BE2C (cell line): Measurements from ENCODE around the gene SERPINI1.

ENCODE experiments used
- DNase-seq: peaks from one replicate; pipeline ENCODE4 v3.0.0-alpha.2; 2020
- H3K27me3 ChIP-seq: fragments of 250-450 bp; sonication (Bioruptor Pico); 2 replicates; pipeline ENCODE4 v1.5.1; 2020; ENCODE audit warnings: mild to moderate bottlenecking
- H3K36me3 ChIP-seq: fragments of 250-450 bp; sonication (Bioruptor Pico); 2 replicates; pipeline ENCODE4 v1.5.1; 2020; ENCODE audit warnings: mild to moderate bottlenecking
- H3K4me1 ChIP-seq: fragments of 250-450 bp; sonication (Bioruptor Pico); 2 replicates; pipeline ENCODE4 v1.5.1; 2020
- H3K4me3 ChIP-seq: 2 replicates; pipeline ENCODE4 v1.5.1; 2011; ENCODE audit warnings: low read depth, low read length
- H3K9me3 ChIP-seq: fragments of 250-450 bp; sonication (Bioruptor Pico); 2 replicates; pipeline ENCODE4 v1.5.1; 2020
- TF ChIP-seq, protein P1 (sequence below): IDR thresholded peaks from 2 replicates; pipeline ENCODE4 v1.5.1; 2012; ENCODE audit warnings: mild to moderate bottlenecking, low read depth, low read length

SERPINI1 gene

GRCh38 chr3:167783781-167784180 lies 48.3 kb downstream of the SERPINI1 start:
- TF ChIP-seq, protein P1, sequence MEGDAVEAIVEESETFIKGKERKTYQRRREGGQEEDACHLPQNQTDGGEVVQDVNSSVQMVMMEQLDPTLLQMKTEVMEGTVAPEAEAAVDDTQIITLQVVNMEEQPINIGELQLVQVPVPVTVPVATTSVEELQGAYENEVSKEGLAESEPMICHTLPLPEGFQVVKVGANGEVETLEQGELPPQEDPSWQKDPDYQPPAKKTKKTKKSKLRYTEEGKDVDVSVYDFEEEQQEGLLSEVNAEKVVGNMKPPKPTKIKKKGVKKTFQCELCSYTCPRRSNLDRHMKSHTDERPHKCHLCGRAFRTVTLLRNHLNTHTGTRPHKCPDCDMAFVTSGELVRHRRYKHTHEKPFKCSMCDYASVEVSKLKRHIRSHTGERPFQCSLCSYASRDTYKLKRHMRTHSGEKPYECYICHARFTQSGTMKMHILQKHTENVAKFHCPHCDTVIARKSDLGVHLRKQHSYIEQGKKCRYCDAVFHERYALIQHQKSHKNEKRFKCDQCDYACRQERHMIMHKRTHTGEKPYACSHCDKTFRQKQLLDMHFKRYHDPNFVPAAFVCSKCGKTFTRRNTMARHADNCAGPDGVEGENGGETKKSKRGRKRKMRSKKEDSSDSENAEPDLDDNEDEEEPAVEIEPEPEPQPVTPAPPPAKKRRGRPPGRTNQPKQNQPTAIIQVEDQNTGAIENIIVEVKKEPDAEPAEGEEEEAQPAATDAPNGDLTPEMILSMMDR = no peak
- DNase-seq = no peak
- no peaks in the 10 kb centered on the region for H3K36me3 ChIP-seq
- H3K4me3 ChIP-seq = no peak overlapping the region
- no peaks in the 10 kb centered on the region for H3K27me3 ChIP-seq
- H3K9me3 ChIP-seq = no peaks in the 10 kb centered on the region
- no peaks in the 10 kb centered on the region for H3K4me1 ChIP-seq

- no peak for DNase-seq
- H3K27me3 ChIP-seq = no peaks in the 10 kb centered on the region
- TF ChIP-seq, protein P1 = no peak
- H3K36me3 ChIP-seq = no peaks in the 10 kb centered on the region
- H3K9me3 ChIP-seq = no peaks in the 10 kb centered on the region
- H3K4me1 ChIP-seq = no peaks in the 10 kb centered on the region
- no peak overlapping the region for H3K4me3 ChIP-seq
Observed at GRCh38 chr3:167785790-167786189, 50.3 kb downstream of the SERPINI1 start.

DNA sequence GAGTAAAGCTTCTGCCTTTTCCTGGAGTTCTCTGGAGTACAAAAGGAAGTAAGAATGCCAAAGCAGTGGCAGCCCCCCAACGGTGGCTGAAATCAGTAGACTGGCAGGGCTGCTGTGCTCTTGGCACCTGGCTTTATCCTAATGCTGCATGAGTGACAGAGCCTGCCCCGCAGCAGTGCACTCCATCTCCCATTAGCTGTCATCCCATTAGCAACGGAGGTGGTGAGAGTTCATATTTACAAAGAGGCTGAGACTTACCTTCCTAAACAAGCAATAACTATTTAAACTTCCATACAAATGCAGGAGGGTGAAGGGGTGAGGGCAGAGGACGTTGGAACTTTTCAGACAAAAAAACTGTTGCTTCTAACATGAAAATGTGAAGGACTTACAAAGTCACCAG lies 51.9 kb downstream of the SERPINI1 start:
- no peaks in the 10 kb centered on the region for H3K4me1 ChIP-seq
- DNase-seq = peak; percentile 52
- peak overlapping the region; percentile 19 for H3K4me3 ChIP-seq
- H3K36me3 ChIP-seq = no peaks in the 10 kb centered on the region
- TF ChIP-seq, protein P1 = no peak
- no peaks in the 10 kb centered on the region for H3K27me3 ChIP-seq
- no peaks in the 10 kb centered on the region for H3K9me3 ChIP-seq

DNA sequence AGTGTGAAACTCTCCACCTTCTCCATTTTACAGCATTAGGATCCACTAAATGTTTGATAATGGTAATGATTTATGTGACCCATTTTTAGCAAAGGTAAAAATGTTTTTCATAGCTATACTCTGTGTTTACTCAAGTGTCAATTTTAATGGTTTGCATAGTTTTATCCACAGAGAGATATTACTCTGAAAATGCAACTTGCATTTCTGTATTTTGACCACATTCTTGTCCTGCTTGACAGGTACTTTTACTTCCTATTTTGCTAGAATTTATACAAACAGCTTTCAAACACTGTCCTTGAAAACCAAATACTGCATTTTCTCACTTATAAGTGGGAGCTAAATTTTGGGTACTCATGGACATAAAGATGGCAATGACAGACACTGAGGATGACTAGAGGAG lies 62.9 kb downstream of the SERPINI1 start:
- no peaks in the 10 kb centered on the region for H3K36me3 ChIP-seq
- H3K9me3 ChIP-seq = no peaks in the 10 kb centered on the region
- no peak overlapping the region for H3K4me3 ChIP-seq
- H3K4me1 ChIP-seq = no peaks in the 10 kb centered on the region
- H3K27me3 ChIP-seq = no peaks in the 10 kb centered on the region
- TF ChIP-seq, protein P1 = no peak
- DNase-seq = no peak

DNA sequence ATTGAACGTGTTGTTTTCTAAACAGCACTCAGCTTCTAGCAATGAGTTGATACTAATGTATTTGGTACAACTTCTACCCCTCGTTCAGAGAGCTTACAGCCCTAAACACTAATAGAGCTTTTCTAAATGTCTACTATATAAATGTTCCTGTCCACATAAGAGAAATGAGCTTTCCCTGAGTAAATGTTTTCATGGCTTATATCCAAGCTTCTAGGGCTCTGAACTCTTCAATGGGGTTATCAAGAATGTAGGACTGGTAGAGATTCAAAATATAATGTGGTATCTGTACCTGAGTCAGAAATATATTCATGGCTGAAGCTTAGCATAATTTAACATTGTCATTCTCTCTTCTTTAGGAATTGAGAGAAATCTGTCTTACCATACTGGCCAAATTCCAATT lies 73.4 kb downstream of the SERPINI1 start:
- H3K27me3 ChIP-seq = no peaks in the 10 kb centered on the region
- TF ChIP-seq, protein P1 = no peak
- no peaks in the 10 kb centered on the region for H3K9me3 ChIP-seq
- H3K4me3 ChIP-seq = no peak overlapping the region
- no peaks in the 10 kb centered on the region for H3K36me3 ChIP-seq
- no peaks in the 10 kb centered on the region for H3K4me1 ChIP-seq
- no peak for DNase-seq

DNA sequence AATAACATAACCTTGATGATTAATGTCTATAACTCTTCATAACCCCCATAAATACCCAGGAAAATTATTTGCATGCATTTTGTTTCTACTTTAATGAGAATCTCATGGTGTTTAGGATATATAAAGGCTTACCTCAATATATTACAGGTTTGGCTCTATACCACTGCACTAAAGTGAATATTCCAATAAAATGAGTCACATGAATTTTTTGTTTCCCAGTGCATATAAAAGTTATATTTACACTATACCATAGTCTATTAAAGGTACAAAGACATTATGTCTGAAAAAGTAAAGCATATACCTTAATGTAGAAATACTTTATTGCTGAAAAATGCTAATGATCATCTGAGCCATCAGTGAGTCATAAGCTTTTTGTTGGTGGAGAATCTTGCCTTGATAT lies 74.7 kb downstream of the SERPINI1 start:
- Histone ChIP-seq H3K4me1 (no peaks in the 10 kb centered on the region), H3K36me3 (no peaks in the 10 kb centered on the region), H3K4me3 (no peak overlapping the region)

More for the DNA sequence above, 74.7 kb downstream of the SERPINI1 start:
- DNase-seq = no peak
- no peaks in the 10 kb centered on the region for H3K27me3 ChIP-seq
- TF ChIP-seq, protein P1 = no peak
- H3K9me3 ChIP-seq = no peaks in the 10 kb centered on the region
